ENCODE results near the gene KARS1.

The KARS1 gene

GRCh38 chr16:75676909-75677308 lies 29.4 kb upstream of the KARS1 start, which contains the start of gene CPHXL2:
CPHXL2 (minus strand) TSS chr16:75677009; CDS start chr16:75676999, 10 bp downstream.
- H2BK15ac ChIP-seq (replicated peaks; ENCODE audit: low read depth), result no peak within 1 kb of the TSS
- H3K79me2 ChIP-seq (ENCODE audit: control insufficient read depth, insufficient read depth, low read length), result no peaks in the 10 kb centered on the region
- H4K5ac ChIP-seq (ENCODE audit: low read length), result no peak within 1 kb of the TSS
- no peak within 1 kb of the TSS for H3K18ac ChIP-seq (ENCODE audit: low read length)
- no peak within 1 kb of the TSS for H3K9ac ChIP-seq (ENCODE audit: low read length)
- H3K4ac ChIP-seq (ENCODE audit: low read depth, low read length), result no peak within 1 kb of the TSS
- no peak within 1 kb of the TSS for H2BK5ac ChIP-seq (ENCODE audit: low read length)
- no peak within 1 kb of the TSS for H3K4me3 ChIP-seq (ENCODE audit: low read length)
- no peak within 1 kb of the TSS for H2BK120ac ChIP-seq (ENCODE audit: low read depth, low read length)
- H3K23ac ChIP-seq (ENCODE audit: low read length), result no peak within 1 kb of the TSS
- no peak within 1 kb of the TSS for H3K27ac ChIP-seq (ENCODE audit: low read depth, low read length)
- no peaks in the 10 kb centered on the region for H3K27me3 ChIP-seq (ENCODE audit: insufficient read depth, low read length, poor library complexity)
- no peak within 1 kb of the TSS for H2AK5ac ChIP-seq (ENCODE audit: low read length)
- H4K8ac ChIP-seq (ENCODE audit: low read depth, low read length), result no peak within 1 kb of the TSS
- no peak within 1 kb of the TSS for H3K56ac ChIP-seq (ENCODE audit: low read length)
- H3K4me1 ChIP-seq (ENCODE audit: control insufficient read depth, low read depth, low read length), result no peaks in the 10 kb centered on the region
- no peak within 1 kb of the TSS for H3K4me2 ChIP-seq (ENCODE audit: low read length)
- no peaks in the 10 kb centered on the region for H3K79me1 ChIP-seq (ENCODE audit: low read length)
- WGBS (ENCODE audit: extremely low coverage, insufficient coverage, low lambda C conversion rate), result no CpG with 5 or more reads among the region's 4 CpGs
- no peaks in the 10 kb centered on the region for H3K36me3 ChIP-seq (ENCODE audit: control insufficient read depth, insufficient read depth, low read length)
- no peak for DNase-seq

- H3K9ac ChIP-seq (ENCODE audit: low read length), result no peak overlapping the region
- H2BK120ac ChIP-seq (ENCODE audit: low read depth, low read length), result no peak overlapping the region
Measured at GRCh38 chr16:75667503-75667902, 20.0 kb upstream of the KARS1 start.

GRCh38 chr16:75660726-75661302 lies 13.3 kb upstream of the KARS1 start:
- no peak overlapping the region for H2AK5ac ChIP-seq (ENCODE audit: low read length)
- no peak overlapping the region for H2BK5ac ChIP-seq (ENCODE audit: low read length)
- H3K56ac ChIP-seq (ENCODE audit: low read length), result no peak overlapping the region
- no peak for DNase-seq
- no peaks in the 10 kb centered on the region for H3K79me2 ChIP-seq (ENCODE audit: control insufficient read depth, insufficient read depth, low read length)
- H3K79me1 ChIP-seq (ENCODE audit: low read length), result peaks cover 1% of the 10 kb centered on the region
- no peak overlapping the region for H3K23ac ChIP-seq (ENCODE audit: low read length)
- no CpG with 5 or more reads among the region's 4 CpGs for WGBS (ENCODE audit: extremely low coverage, insufficient coverage, low lambda C conversion rate)
- no peak overlapping the region for H3K27ac ChIP-seq (ENCODE audit: low read depth, low read length)
- no peak overlapping the region for H4K8ac ChIP-seq (ENCODE audit: low read depth, low read length)
- H3K4me2 ChIP-seq (ENCODE audit: low read length), result no peak overlapping the region
- no peak overlapping the region for H3K9ac ChIP-seq (ENCODE audit: low read length)
- H3K27me3 ChIP-seq (ENCODE audit: insufficient read depth, low read length, poor library complexity), result no peaks in the 10 kb centered on the region
- no peak overlapping the region for H3K18ac ChIP-seq (ENCODE audit: low read length)
- no peak overlapping the region for H2BK15ac ChIP-seq (replicated peaks; ENCODE audit: low read depth)
- H3K4ac ChIP-seq (ENCODE audit: low read depth, low read length), result no peak overlapping the region
- H2BK120ac ChIP-seq (ENCODE audit: low read depth, low read length), result no peak overlapping the region
- no peak overlapping the region for H3K4me3 ChIP-seq (ENCODE audit: low read length)
- H4K5ac ChIP-seq (ENCODE audit: low read length), result no peak overlapping the region
- H3K4me1 ChIP-seq (ENCODE audit: control insufficient read depth, low read depth, low read length), result no peaks in the 10 kb centered on the region
- H3K36me3 ChIP-seq (ENCODE audit: control insufficient read depth, insufficient read depth, low read length), result no peaks in the 10 kb centered on the region

More at GRCh38 chr16:75667503-75667902, 20.0 kb upstream of the KARS1 start:
- no peak for DNase-seq
- H3K4me3 ChIP-seq (ENCODE audit: low read length), result no peak overlapping the region
- no peak overlapping the region for H2AK5ac ChIP-seq (ENCODE audit: low read length)
- no peaks in the 10 kb centered on the region for H3K36me3 ChIP-seq (ENCODE audit: control insufficient read depth, insufficient read depth, low read length)
- H3K4me2 ChIP-seq (ENCODE audit: low read length), result no peak overlapping the region
- H3K27ac ChIP-seq (ENCODE audit: low read depth, low read length), result no peak overlapping the region
- H2BK15ac ChIP-seq (replicated peaks; ENCODE audit: low read depth), result no peak overlapping the region
- no peak overlapping the region for H3K18ac ChIP-seq (ENCODE audit: low read length)
- no peaks in the 10 kb centered on the region for H3K4me1 ChIP-seq (ENCODE audit: control insufficient read depth, low read depth, low read length)
- H2BK5ac ChIP-seq (ENCODE audit: low read length), result no peak overlapping the region
- H4K8ac ChIP-seq (ENCODE audit: low read depth, low read length), result no peak overlapping the region
- no peak overlapping the region for H3K4ac ChIP-seq (ENCODE audit: low read depth, low read length)
- H3K56ac ChIP-seq (ENCODE audit: low read length), result no peak overlapping the region
- H3K79me2 ChIP-seq (ENCODE audit: control insufficient read depth, insufficient read depth, low read length), result no peaks in the 10 kb centered on the region
- no peak overlapping the region for H4K5ac ChIP-seq (ENCODE audit: low read length)
- H3K23ac ChIP-seq (ENCODE audit: low read length), result no peak overlapping the region
- no peaks in the 10 kb centered on the region for H3K79me1 ChIP-seq (ENCODE audit: low read length)
- no peaks in the 10 kb centered on the region for H3K27me3 ChIP-seq (ENCODE audit: insufficient read depth, low read length, poor library complexity)

- no peak overlapping the region for H3K4ac ChIP-seq (ENCODE audit: low read depth, low read length)
- no peak overlapping the region for H4K8ac ChIP-seq (ENCODE audit: low read depth, low read length)
- H2BK120ac ChIP-seq (ENCODE audit: low read depth, low read length), result no peak overlapping the region
- H2BK15ac ChIP-seq (replicated peaks; ENCODE audit: low read depth), result no peak overlapping the region
- DNase-seq, result no peak
- H3K18ac ChIP-seq (ENCODE audit: low read length), result no peak overlapping the region
- no peaks in the 10 kb centered on the region for H3K4me1 ChIP-seq (ENCODE audit: control insufficient read depth, low read depth, low read length)
- H3K27ac ChIP-seq (ENCODE audit: low read depth, low read length), result no peak overlapping the region
- no peaks in the 10 kb centered on the region for H3K36me3 ChIP-seq (ENCODE audit: control insufficient read depth, insufficient read depth, low read length)
- H3K79me1 ChIP-seq (ENCODE audit: low read length), result peaks cover 2% of the 10 kb centered on the region
- H2BK5ac ChIP-seq (ENCODE audit: low read length), result no peak overlapping the region
- no peak overlapping the region for H2AK5ac ChIP-seq (ENCODE audit: low read length)
- H3K27me3 ChIP-seq (ENCODE audit: insufficient read depth, low read length, poor library complexity), result no peaks in the 10 kb centered on the region
- no peak overlapping the region for H3K4me3 ChIP-seq (ENCODE audit: low read length)
- no peak overlapping the region for H3K4me2 ChIP-seq (ENCODE audit: low read length)
- no peaks in the 10 kb centered on the region for H3K79me2 ChIP-seq (ENCODE audit: control insufficient read depth, insufficient read depth, low read length)
- H3K9ac ChIP-seq (ENCODE audit: low read length), result no peak overlapping the region
- no CpG with 5 or more reads among the region's 6 CpGs for WGBS (ENCODE audit: extremely low coverage, insufficient coverage, low lambda C conversion rate)
- H3K56ac ChIP-seq (ENCODE audit: low read length), result no peak overlapping the region
- no peak overlapping the region for H4K5ac ChIP-seq (ENCODE audit: low read length)
- H3K23ac ChIP-seq (ENCODE audit: low read length), result no peak overlapping the region
Measured at GRCh38 chr16:75660321-75660720, 12.9 kb upstream of the KARS1 start.

GRCh38 chr16:75658175-75658574 lies 10.7 kb upstream of the KARS1 start:
- Histone ChIP-seq H3K4me3 (ENCODE audit: low read length) (no peak overlapping the region), H3K56ac (ENCODE audit: low read length) (no peak overlapping the region), H3K27me3 (ENCODE audit: insufficient read depth, low read length, poor library complexity) (no peaks in the 10 kb centered on the region), H2BK5ac (ENCODE audit: low read length) (no peak overlapping the region), H4K5ac (ENCODE audit: low read length) (no peak overlapping the region), H4K8ac (ENCODE audit: low read depth, low read length) (no peak overlapping the region), H3K18ac (ENCODE audit: low read length) (no peak overlapping the region), H3K4me1 (ENCODE audit: control insufficient read depth, low read depth, low read length) (no peaks in the 10 kb centered on the region), H3K4ac (ENCODE audit: low read depth, low read length) (no peak overlapping the region), H3K36me3 (ENCODE audit: control insufficient read depth, insufficient read depth, low read length) (no peaks in the 10 kb centered on the region), H3K27ac (ENCODE audit: low read depth, low read length) (no peak overlapping the region), H3K23ac (ENCODE audit: low read length) (no peak overlapping the region), H2BK15ac (replicated peaks; ENCODE audit: low read depth) (no peak overlapping the region), H2BK120ac (ENCODE audit: low read depth, low read length) (no peak overlapping the region), H3K79me2 (ENCODE audit: control insufficient read depth, insufficient read depth, low read length) (no peaks in the 10 kb centered on the region), H3K9ac (ENCODE audit: low read length) (no peak overlapping the region), H3K4me2 (ENCODE audit: low read length) (no peak overlapping the region), H2AK5ac (ENCODE audit: low read length) (no peak overlapping the region), H3K79me1 (ENCODE audit: low read length) (peaks cover 2% of the 10 kb centered on the region)
- no CpG with 5 or more reads among the region's 2 CpGs for WGBS (ENCODE audit: extremely low coverage, insufficient coverage, low lambda C conversion rate)
- DNase-seq, result no peak

- Histone ChIP-seq H3K79me2 (ENCODE audit: control insufficient read depth, insufficient read depth, low read length) (peaks cover 24% of the 10 kb centered on the region), H3K27me3 (ENCODE audit: insufficient read depth, low read length, poor library complexity) (no peaks in the 10 kb centered on the region), H2BK5ac (ENCODE audit: low read length) (no peak overlapping the region), H3K4me2 (ENCODE audit: low read length) (no peak overlapping the region), H3K4me1 (ENCODE audit: control insufficient read depth, low read depth, low read length) (peaks cover 3% of the 10 kb centered on the region), H2AK5ac (ENCODE audit: low read length) (no peak overlapping the region), H3K79me1 (ENCODE audit: low read length) (peaks cover 3% of the 10 kb centered on the region), H2BK120ac (ENCODE audit: low read depth, low read length) (no peak overlapping the region), H3K27ac (ENCODE audit: low read depth, low read length) (no peak overlapping the region), H3K36me3 (ENCODE audit: control insufficient read depth, insufficient read depth, low read length) (no peaks in the 10 kb centered on the region), H3K18ac (ENCODE audit: low read length) (no peak overlapping the region), H3K56ac (ENCODE audit: low read length) (no peak overlapping the region), H4K8ac (ENCODE audit: low read depth, low read length) (no peak overlapping the region), H3K4ac (ENCODE audit: low read depth, low read length) (no peak overlapping the region), H3K4me3 (ENCODE audit: low read length) (no peak overlapping the region), H3K23ac (ENCODE audit: low read length) (no peak overlapping the region), H2BK15ac (replicated peaks; ENCODE audit: low read depth) (no peak overlapping the region), H4K5ac (ENCODE audit: low read length) (no peak overlapping the region), H3K9ac (ENCODE audit: low read length) (no peak overlapping the region)
- no peak for DNase-seq
- no CpG with 5 or more reads among the region's 1 CpG for WGBS (ENCODE audit: extremely low coverage, insufficient coverage, low lambda C conversion rate)
Measured at GRCh38 chr16:75653922-75654321, 6.5 kb upstream of the KARS1 start.

Measured in mesendoderm (in vitro differentiated cells).